Tibial artery (tissue), 4 donors: ENCODE data around the gene ZNF790.
A peak's percentile ranks its signal among the peaks of the same experiment; 100 is the strongest.
"Not testable (repeated sequence)": the region's sequence is repeated elsewhere in the genome, so short reads cannot be mapped to it uniquely, and the experiment has no call there.

Experiments used
- DNase-seq, 2 donors: peaks; one replicate each; pipeline ENCODE4 v3.0.0-alpha.2; 2019
- H3K27ac ChIP-seq, 2 donors: fragments of 200-600 bp; sonication (generic) in 1 of 2; 1 replicate in 1 of 2; 2 replicates in 1 of 2; pipeline ENCODE4 v1.5.1; 2018 to 2019; ENCODE audit warnings: mild to moderate bottlenecking in 1 of 2
- H3K27me3 ChIP-seq, 2 donors: fragments of 200-600 bp; sonication (generic) in 1 of 2; one replicate each; pipeline versions ENCODE4 v1.5.1 to v1.6.0; 2016 to 2019
- H3K36me3 ChIP-seq, 3 donors: fragments of 200-600 bp; sonication (generic) in 2 of 3; one replicate each; pipeline ENCODE4 v1.5.1; 2016 to 2019; ENCODE audit warnings: mild to moderate bottlenecking in 2 of 3
- H3K4me1 ChIP-seq, 4 donors: fragments of 200-600 bp; sonication (generic) in 2 of 4; 1 replicate in 3 of 4; 2 replicates in 1 of 4; pipeline ENCODE4 v1.5.1; 2016 to 2019
- H3K4me3 ChIP-seq, 2 donors: fragments of 200-600 bp; sonication (generic) in 1 of 2; 1 replicate in 1 of 2; 2 replicates in 1 of 2; pipeline ENCODE4 v1.5.1; 2018 to 2019; ENCODE audit warnings: mild to moderate bottlenecking in 2 of 2
- H3K9me3 ChIP-seq, 3 donors: fragments of 200-600 bp; sonication (generic) in 1 of 3; one replicate each; pipeline ENCODE4 v1.5.1; 2016 to 2019
- CTCF ChIP-seq, 2 experiments: fragments of 200-600 bp in 1 of 2; fragments of 450-650 bp in 1 of 2; IDR thresholded peaks; one replicate each; pipeline ENCODE4 v1.5.1; 2017 to 2019; ENCODE audit warnings: antibody characterized with exemption in 2 of 2, mild to moderate bottlenecking in 1 of 2, moderate library complexity in 1 of 2
- intact Hi-C: fragments of 100-400 bp; cut with DNase I; formaldehyde crosslinking; loops from one replicate; pipeline ENCODE4 v1.15.0; 2023; ENCODE audit warnings: low total_unique reads

The ZNF790 gene

GRCh38 chr19:36821758-36822157 is 16.4 kb downstream of the ZNF790 start:
- no peak for DNase-seq
- no peak overlapping the region for H3K27ac ChIP-seq
- peaks cover 34 to 100% (median 99%) of the 10 kb centered on the region in 3 donors for H3K9me3 ChIP-seq
- H3K4me1 ChIP-seq = no peaks in the 10 kb centered on the region
- no peak for TF ChIP-seq CTCF (IDR thresholded peaks at IDR 0.05)
- no peak overlapping the region for H3K4me3 ChIP-seq
- intact Hi-C loops = no loop called here
- H3K36me3 ChIP-seq = peaks cover 97 to 100% (median 99%) of the 10 kb centered on the region in 3 donors
- H3K27me3 ChIP-seq = no peaks in the 10 kb centered on the region

- H3K4me1 ChIP-seq = no peaks in the 10 kb centered on the region
- no peak for DNase-seq
- H3K36me3 ChIP-seq = peaks cover 98 to 100% (median 100%) of the 10 kb centered on the region in 3 donors
- no peaks in the 10 kb centered on the region for H3K27me3 ChIP-seq
- no peak overlapping the region for H3K4me3 ChIP-seq
- no peak overlapping the region for H3K27ac ChIP-seq
- intact Hi-C loops = no loop called here
- peaks cover 45 to 100% (median 99%) of the 10 kb centered on the region in 3 donors for H3K9me3 ChIP-seq
- no peak for TF ChIP-seq CTCF (IDR thresholded peaks at IDR 0.05)
Observed at GRCh38 chr19:36819130-36819630, 19.0 kb downstream of the ZNF790 start.

GRCh38 chr19:36807029-36807428 is 31.2 kb downstream of the ZNF790 start:
- Histone ChIP-seq H3K27me3 (no peaks in the 10 kb centered on the region), H3K4me1 (no peaks in the 10 kb centered on the region), H3K36me3 (peaks cover 81 to 99% (median 96%) of the 10 kb centered on the region in 3 donors), H3K4me3 (no peak overlapping the region), H3K27ac (no peak overlapping the region), H3K9me3 (peaks cover 5 to 99% (median 76%) of the 10 kb centered on the region in 3 donors)
- DNase-seq = no peak
- intact Hi-C loops = no loop called here
- TF ChIP-seq CTCF (IDR thresholded peaks at IDR 0.05) = no peak

- TF ChIP-seq CTCF (IDR thresholded peaks at IDR 0.05) = no peak
Observed at GRCh38 chr19:36805364-36805763, 32.8 kb downstream of the ZNF790 start.

GRCh38 chr19:36797786-36798108 is 40.4 kb downstream of the ZNF790 start:
- Histone ChIP-seq H3K4me3 (peak overlapping the region; percentile 70 to 75), H3K36me3 (peaks cover 34 to 45% (median 36%) of the 10 kb centered on the region in 3 donors), H3K9me3 (peaks cover 0 to 60% (median 21%) of the 10 kb centered on the region in 3 donors), H3K4me1 (peaks cover 0 to 19% (median 5%) of the 10 kb centered on the region in 4 donors), H3K27ac (peak overlapping the region; percentile 73 to 76), H3K27me3 (no peaks in the 10 kb centered on the region)
- no peak for DNase-seq
- intact Hi-C loops = loop anchor here (1.0 to 5.0 kb wide), 2 partner anchors 26 to 45 kb away; no protein-coding TSS in a partner anchor
- TF ChIP-seq CTCF (IDR thresholded peaks at IDR 0.05) = no peak

More at GRCh38 chr19:36805364-36805763, 32.8 kb downstream of the ZNF790 start:
- H3K9me3 ChIP-seq = peaks cover 5 to 96% (median 60%) of the 10 kb centered on the region in 3 donors
- H3K27ac ChIP-seq = no peak overlapping the region
- H3K4me1 ChIP-seq = no peaks in the 10 kb centered on the region
- no peak for DNase-seq
- H3K27me3 ChIP-seq = no peaks in the 10 kb centered on the region
- intact Hi-C loops = no loop called here
- H3K36me3 ChIP-seq = peaks cover 90 to 100% (median 93%) of the 10 kb centered on the region in 3 donors
- no peak overlapping the region for H3K4me3 ChIP-seq

- H3K27me3 ChIP-seq = no peaks in the 10 kb centered on the region
- H3K4me1 ChIP-seq = peaks cover 0 to 19% (median 5%) of the 10 kb centered on the region in 4 donors
- H3K36me3 ChIP-seq = peaks cover 25 to 34% (median 27%) of the 10 kb centered on the region in 3 donors
- peak overlapping the region; percentile 70 to 75 for H3K4me3 ChIP-seq
- peak overlapping the region; percentile 73 to 76 for H3K27ac ChIP-seq
- peaks cover 0 to 53% (median 21%) of the 10 kb centered on the region in 3 donors for H3K9me3 ChIP-seq
- DNase-seq = no peak
- intact Hi-C loops = loop anchor here (5.0 kb wide), 1 partner anchor 46 kb away; no protein-coding TSS in a partner anchor
- no peak for TF ChIP-seq CTCF (IDR thresholded peaks at IDR 0.05)
Observed at GRCh38 chr19:36796714-36796992, 41.5 kb downstream of the ZNF790 start.

GRCh38 chr19:36791420-36792141 is 46.6 kb downstream of the ZNF790 start:
- DNase-seq, H3K36me3 ChIP-seq, H3K4me1 ChIP-seq, intact Hi-C loops, H3K27me3 ChIP-seq, H3K27ac ChIP-seq: not testable (repeated sequence)
- H3K4me3 ChIP-seq = peak overlapping the region in 1 of 2 donors; percentile 34
- H3K9me3 ChIP-seq = peaks cover 0 to 26% (median 15%) of the 10 kb centered on the region in 3 donors
